Renal cortex interstitium (tissue), 11 donors: ENCODE measurements around the gene BRPF1. TPM values are rescaled to one million over a fixed set of nuclear protein-coding genes. Genes with fewer than 3 reads are reported as not detected.

Source experiments
- DNase-seq, 11 donors: peaks; one replicate each; pipeline ENCODE4 v3.0.0-alpha.2; 2013; ENCODE audit warnings: low read depth in 9 of 11, low spot score in 4 of 11; ENCODE audit errors: extremely low read depth in 1 of 11
- polyA plus RNA-seq, 3 donors: library from polyadenylated mRNA; unstranded; fragments of 120-200 nt; gene quantifications; one replicate each; pipeline ENCODE4 v1.2.1, GENCODE V29; 2013; ENCODE audit not compliant: insufficient read length in 3 of 3

BRPF1 gene
- polyA plus RNA-seq, 3 donors = 17.8 to 21.3 (median 20.0) TPM

DNA sequence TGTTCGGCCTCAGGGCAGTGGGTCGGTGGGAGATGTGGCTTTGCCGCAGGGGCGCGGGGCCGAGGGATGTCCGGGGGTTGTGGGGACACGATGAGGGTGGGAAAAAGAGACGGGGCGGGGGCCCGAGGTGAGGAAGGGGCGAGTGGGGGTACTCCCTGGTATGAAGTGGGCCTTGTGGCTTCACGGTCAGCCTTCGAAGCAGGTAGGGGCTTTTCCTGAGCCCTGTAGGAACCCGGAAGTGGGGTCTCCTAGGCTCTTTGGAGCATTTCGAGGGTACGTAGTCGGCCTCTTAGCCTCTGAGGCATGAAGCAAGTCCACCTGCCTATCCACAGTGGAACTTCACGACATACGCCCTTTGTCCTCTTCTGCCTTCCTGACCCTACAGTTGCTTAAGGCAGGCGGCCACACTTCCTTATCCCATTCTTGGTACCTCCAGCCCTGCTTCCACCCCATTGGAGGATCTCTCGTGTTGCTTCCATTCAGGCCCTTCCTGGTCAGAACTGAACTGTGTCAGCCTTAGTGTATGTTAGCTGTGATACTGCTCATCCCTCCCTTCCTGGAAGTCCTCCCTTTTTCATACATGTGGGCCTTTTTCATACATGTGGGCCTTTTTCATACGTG lies 61.7 kb downstream of the BRPF1 start:
- no peak for DNase-seq

DNA sequence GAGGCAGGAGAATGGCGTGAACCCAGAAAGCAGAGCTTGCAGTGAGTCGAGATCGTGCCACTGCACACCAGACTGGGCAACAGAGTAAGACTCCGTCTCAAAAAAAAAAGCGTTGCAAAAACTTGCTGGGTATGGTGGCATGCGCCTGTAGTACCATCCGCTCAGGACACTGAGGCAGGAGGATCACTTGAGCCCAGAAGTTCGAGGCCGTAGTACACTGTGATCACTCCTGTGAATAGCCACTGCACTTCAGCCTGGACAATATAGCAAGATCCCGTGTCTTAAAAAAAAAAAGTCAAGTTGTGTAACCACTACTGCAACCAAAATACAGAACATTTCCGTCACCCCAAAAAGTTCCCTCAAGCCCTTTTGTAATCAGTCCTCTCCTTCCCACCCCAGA lies 62.9 kb downstream of the BRPF1 start:
- no peak for DNase-seq

- DNase-seq = no peak
Observed at GRCh38 chr3:9795207-9795606, 63.7 kb downstream of the BRPF1 start.

DNA sequence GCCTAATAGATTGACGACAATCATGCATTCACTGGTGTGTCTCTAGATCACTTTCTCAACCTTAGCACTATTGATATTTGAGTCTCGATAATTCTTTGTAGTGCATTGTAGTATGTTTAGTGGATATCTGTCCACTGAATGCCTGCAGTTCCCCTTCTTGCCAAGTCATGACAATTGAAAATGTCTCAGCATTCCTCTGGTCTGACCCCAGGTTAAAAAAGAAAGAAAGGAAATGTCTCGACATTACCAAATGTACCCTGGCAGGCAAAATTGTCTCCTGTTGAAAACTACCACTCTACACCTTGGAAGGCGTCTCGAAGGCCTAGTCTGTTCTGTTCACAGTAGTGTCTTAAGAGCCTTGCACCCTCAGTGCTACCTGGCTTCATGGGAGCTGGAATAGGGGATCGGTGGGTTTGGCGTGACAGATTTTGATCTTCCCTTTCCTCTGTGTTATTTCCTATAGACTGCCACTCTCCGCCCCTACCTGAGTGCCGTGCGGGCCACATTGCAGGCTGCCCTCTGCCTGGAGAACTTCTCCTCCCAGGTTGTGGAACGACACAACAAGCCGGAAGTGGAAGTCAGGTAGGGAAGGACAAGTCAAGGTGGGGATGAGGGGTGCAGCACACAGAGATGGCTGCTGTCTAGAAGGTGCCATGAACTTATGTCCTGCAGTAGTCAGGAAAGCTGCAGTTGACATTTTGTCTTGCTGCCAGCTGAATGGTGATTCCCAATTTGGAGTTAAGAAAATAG lies 65.8 kb downstream of the BRPF1 start:
- no peak for DNase-seq

Other genes with a start within 250 kb of the BRPF1 start
- under 1 TPM in 2 of 3 donors, not detected in 1; 0.03 to 0.07 TPM for gene LHFPL4, start 177.9 kb upstream of the BRPF1 start, polyA plus RNA-seq
- 10 to 100 TPM; 29.8 to 33.1 (median 33.1) TPM for gene MTMR14, start 82.2 kb upstream of the BRPF1 start, polyA plus RNA-seq
- under 1 TPM in 1 of 3 donors, not detected in 2; 0.29 TPM for gene CPNE9, start 27.9 kb upstream of the BRPF1 start, polyA plus RNA-seq
- gene OGG1, start 18.2 kb downstream of the BRPF1 start, polyA plus RNA-seq = 10 to 100 TPM; 57.5 to 77.5 (median 59.4) TPM
- 10 to 100 TPM; 16.0 to 22.6 (median 18.7) TPM for gene CAMK1, start 38.2 kb downstream of the BRPF1 start, polyA plus RNA-seq
- 10 to 100 TPM; 58.2 to 73.4 (median 71.1) TPM for gene TADA3, start 60.7 kb downstream of the BRPF1 start, polyA plus RNA-seq
- 100 to 1,000 TPM; 113 to 145 (median 141) TPM for gene ARPC4, start 61.3 kb downstream of the BRPF1 start, polyA plus RNA-seq
- 10 to 100 TPM; 44.0 to 92.7 (median 47.5) TPM for gene TTLL3, start 78.5 kb downstream of the BRPF1 start, polyA plus RNA-seq
- 10 to 100 TPM; 29.9 to 36.6 (median 34.9) TPM for gene RPUSD3, start 112.3 kb downstream of the BRPF1 start, polyA plus RNA-seq
- under 1 TPM; 0.13 to 0.30 (median 0.17) TPM for gene CIDEC, start 148.5 kb downstream of the BRPF1 start, polyA plus RNA-seq
- 10 to 100 TPM; 40.4 to 47.0 (median 46.5) TPM for gene JAGN1, start 158.9 kb downstream of the BRPF1 start, polyA plus RNA-seq
- gene IL17RE, start 171.1 kb downstream of the BRPF1 start, polyA plus RNA-seq = 10 to 100 TPM in 1 of 3 donors, 1 to 10 TPM in 2; 8.9 to 14.5 (median 10.0) TPM
- 10 to 100 TPM; 30.9 to 42.3 (median 39.6) TPM for gene IL17RC, start 185.4 kb downstream of the BRPF1 start, polyA plus RNA-seq
- 10 to 100 TPM; 50.6 to 72.2 (median 54.2) TPM for gene CRELD1, start 202.1 kb downstream of the BRPF1 start, polyA plus RNA-seq
- gene PRRT3, start 220.7 kb downstream of the BRPF1 start, polyA plus RNA-seq = 1 to 10 TPM; 3.7 to 4.8 (median 4.2) TPM